Measurements from ENCODE around the gene TFAP2D. TPM values are rescaled to one million over a fixed set of nuclear protein-coding genes. Genes with fewer than 3 reads are reported as not detected.
A peak's percentile ranks its signal among the peaks of the same experiment; 100 is the strongest.

Gene TFAP2D
- total RNA-seq, 2 donors from 2014 or later: not detected

DNA sequence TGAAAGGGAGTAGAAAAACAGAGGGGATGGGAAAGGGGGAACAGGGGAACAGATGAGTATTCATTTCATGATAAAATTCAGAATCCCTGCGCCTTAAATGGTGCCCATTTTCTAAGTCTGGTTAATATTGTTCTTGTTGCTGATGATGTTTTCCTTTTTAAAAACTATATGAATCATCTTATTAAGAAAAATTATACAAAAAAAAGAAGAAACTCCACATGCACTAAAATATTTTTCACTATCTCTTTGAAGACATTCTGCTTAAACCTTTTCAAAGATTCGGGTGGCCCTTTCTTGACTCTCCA is 104.3 kb downstream of the TFAP2D start:
- no peaks in the 10 kb centered on the region for H3K36me3 ChIP-seq
- no peak overlapping the region for H3K27ac ChIP-seq
- TF ChIP-seq POLR2AphosphoS5 (IDR thresholded peaks at IDR 0.05) (no peak), POLR2A (IDR thresholded peaks at IDR 0.05) (no peak)
- TF ChIP-seq, protein P1, sequence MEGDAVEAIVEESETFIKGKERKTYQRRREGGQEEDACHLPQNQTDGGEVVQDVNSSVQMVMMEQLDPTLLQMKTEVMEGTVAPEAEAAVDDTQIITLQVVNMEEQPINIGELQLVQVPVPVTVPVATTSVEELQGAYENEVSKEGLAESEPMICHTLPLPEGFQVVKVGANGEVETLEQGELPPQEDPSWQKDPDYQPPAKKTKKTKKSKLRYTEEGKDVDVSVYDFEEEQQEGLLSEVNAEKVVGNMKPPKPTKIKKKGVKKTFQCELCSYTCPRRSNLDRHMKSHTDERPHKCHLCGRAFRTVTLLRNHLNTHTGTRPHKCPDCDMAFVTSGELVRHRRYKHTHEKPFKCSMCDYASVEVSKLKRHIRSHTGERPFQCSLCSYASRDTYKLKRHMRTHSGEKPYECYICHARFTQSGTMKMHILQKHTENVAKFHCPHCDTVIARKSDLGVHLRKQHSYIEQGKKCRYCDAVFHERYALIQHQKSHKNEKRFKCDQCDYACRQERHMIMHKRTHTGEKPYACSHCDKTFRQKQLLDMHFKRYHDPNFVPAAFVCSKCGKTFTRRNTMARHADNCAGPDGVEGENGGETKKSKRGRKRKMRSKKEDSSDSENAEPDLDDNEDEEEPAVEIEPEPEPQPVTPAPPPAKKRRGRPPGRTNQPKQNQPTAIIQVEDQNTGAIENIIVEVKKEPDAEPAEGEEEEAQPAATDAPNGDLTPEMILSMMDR (IDR thresholded peaks at IDR 0.05): no peak
- 22% methylated on average over 2 of the region's 2 CpGs for WGBS
- no peaks in the 10 kb centered on the region for H3K4me1 ChIP-seq (replicated peaks)
- H3K4me3 ChIP-seq: no peak overlapping the region
- intact Hi-C loops (cut with DNase I): loop anchor here (2.0 to 10.0 kb wide), 3 partner anchors 1037 to 1231 kb away; no protein-coding TSS in a partner anchor
- no peaks in the 10 kb centered on the region for H3K9me3 ChIP-seq
- DNase-seq (ENCODE audit: low spot score): no peak
- H3K27me3 ChIP-seq (replicated peaks; ENCODE audit: insufficient read depth): peaks cover 36% of the 10 kb centered on the region

DNA sequence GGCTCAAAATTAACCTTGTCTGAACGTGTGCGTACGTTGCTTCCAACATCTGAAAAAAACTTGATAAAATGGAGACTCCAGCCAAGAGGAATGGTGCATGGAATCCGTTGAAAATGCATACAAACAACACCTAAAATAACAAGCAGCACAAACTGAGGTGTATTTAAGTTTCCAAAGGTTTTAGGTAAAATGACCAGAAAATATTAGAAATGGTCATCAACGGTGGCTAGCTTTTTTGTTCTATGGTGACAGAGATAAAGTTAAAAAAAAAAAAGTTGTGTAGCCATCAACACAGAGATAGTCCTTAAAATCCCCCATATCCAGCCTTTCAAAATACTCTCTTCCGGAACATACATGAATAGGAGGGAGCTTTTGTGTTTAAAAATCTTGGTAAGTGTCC is 104.7 kb downstream of the TFAP2D start:
- TF ChIP-seq, protein P1 (IDR thresholded peaks at IDR 0.05): no peak
- no peak for TF ChIP-seq POLR2A (IDR thresholded peaks at IDR 0.05)
- no peak for TF ChIP-seq POLR2AphosphoS5 (IDR thresholded peaks at IDR 0.05)
- intact Hi-C loops (cut with DNase I): loop anchor here (5.0 to 10.0 kb wide), 2 partner anchors 1037 to 1204 kb away; no protein-coding TSS in a partner anchor
- Histone ChIP-seq H3K4me3 (no peak overlapping the region), H3K27me3 (replicated peaks; ENCODE audit: insufficient read depth) (peaks cover 37% of the 10 kb centered on the region), H3K4me1 (replicated peaks) (no peaks in the 10 kb centered on the region), H3K36me3 (no peaks in the 10 kb centered on the region), H3K27ac (no peak overlapping the region), H3K9me3 (no peaks in the 10 kb centered on the region)
- DNase-seq (ENCODE audit: low spot score): no peak
- WGBS: 15% methylated on average over 6 of the region's 6 CpGs

DNA sequence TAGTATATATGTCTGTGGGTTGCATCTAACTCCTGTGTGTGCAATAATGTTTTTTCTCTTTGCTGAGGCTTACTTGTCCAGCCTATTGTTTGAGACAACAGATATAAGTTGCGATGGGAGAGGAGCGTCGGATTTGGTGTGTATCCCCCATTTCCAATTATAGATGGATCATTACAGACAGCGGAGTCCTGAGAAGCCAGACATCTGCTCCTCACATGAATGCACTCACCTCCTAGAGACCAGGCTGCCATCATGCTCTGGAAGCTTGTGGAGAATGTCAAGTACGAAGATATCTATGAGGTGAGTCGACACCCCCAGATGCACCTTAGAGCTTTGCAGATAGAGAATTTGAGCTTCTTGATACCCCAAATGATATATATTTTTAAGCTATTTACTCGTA is 105.3 kb downstream of the TFAP2D start, which contains the start of gene TFAP2B:
Gene TFAP2B, plus strand, starts transcription at position 199 of the 400 bp plus-strand sequence. Its CDS starts 21 bp downstream, at position 220.
- Histone ChIP-seq H3K27ac (no peak within 1 kb of the TSS), H3K9me3 (no peaks in the 10 kb centered on the region), H3K4me1 (replicated peaks) (no peaks in the 10 kb centered on the region), H3K4me3 (peak within 1 kb of the TSS in 1 of 2 donors; percentile 10), H3K36me3 (no peaks in the 10 kb centered on the region), H3K27me3 (replicated peaks; ENCODE audit: insufficient read depth) (peaks cover 43% of the 10 kb centered on the region)
- 13% methylated on average over 7 of the region's 7 CpGs for WGBS
- intact Hi-C loops (cut with DNase I): loop anchor here (5.0 to 10.0 kb wide), 2 partner anchors 1036 to 1204 kb away; no protein-coding TSS in a partner anchor
- DNase-seq (ENCODE audit: low spot score): no peak
- TF ChIP-seq, protein P1 (IDR thresholded peaks at IDR 0.05): no peak
- TF ChIP-seq POLR2A (IDR thresholded peaks at IDR 0.05): no peak
- no peak for TF ChIP-seq POLR2AphosphoS5 (IDR thresholded peaks at IDR 0.05)

DNA sequence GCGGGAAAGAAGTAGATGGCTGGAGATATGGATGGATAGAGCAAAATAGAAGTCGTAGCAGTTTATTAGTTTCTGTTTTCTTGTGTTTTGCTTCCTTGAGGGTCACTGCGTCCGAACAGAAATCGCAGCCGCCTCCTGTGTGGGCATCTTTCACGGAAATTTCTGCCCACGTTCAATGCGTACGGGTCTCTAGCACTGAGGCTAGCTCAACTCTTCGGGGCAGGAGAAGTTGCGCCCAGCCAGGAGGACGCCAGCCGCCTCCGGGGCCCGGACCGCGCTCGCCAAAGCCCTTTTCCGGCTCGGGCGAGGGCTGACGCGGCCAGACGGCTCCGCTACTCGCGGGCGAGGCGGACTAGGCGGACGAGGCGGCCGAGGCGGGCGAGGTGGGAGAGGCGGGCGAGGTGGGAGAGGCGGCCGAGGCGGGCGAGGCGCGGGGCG is 106.2 kb downstream of the TFAP2D start:
- Histone ChIP-seq H3K36me3 (no peaks in the 10 kb centered on the region), H3K4me3 (peak overlapping the region in 1 of 2 donors; percentile 10), H3K4me1 (replicated peaks) (no peaks in the 10 kb centered on the region), H3K27ac (no peak overlapping the region), H3K9me3 (no peaks in the 10 kb centered on the region), H3K27me3 (replicated peaks; ENCODE audit: insufficient read depth) (peaks cover 50% of the 10 kb centered on the region)
- DNase-seq (ENCODE audit: low spot score): no peak
- 3% methylated on average over 25 of the region's 45 CpGs for WGBS
- intact Hi-C loops (cut with DNase I): loop anchor here (5.0 to 10.0 kb wide), 2 partner anchors 1035 to 1203 kb away; no protein-coding TSS in a partner anchor
- TF ChIP-seq, protein P1 (IDR thresholded peaks at IDR 0.05): no peak
- TF ChIP-seq POLR2AphosphoS5 (IDR thresholded peaks at IDR 0.05) (no peak), POLR2A (IDR thresholded peaks at IDR 0.05) (no peak)

Measured in prostate gland (tissue), 2 donors.